ENCODE measurements around the gene SURF6. TPM values are rescaled to one million over a fixed set of nuclear protein-coding genes. Genes with fewer than 3 reads are reported as not detected.
A peak's percentile ranks its signal among the peaks of the same experiment; 100 is the strongest.

The SURF6 gene
- 10 to 100 TPM; 20.8 to 37.9 TPM for total RNA-seq

- H3K27ac ChIP-seq: peak within 1 kb of the TSS; percentile 2 to 79 (median 66)
- H3K27me3 ChIP-seq: no peaks in the 10 kb centered on the region
- intact Hi-C loops (cut with DNase I): loop anchor here (10.0 kb wide), 2 partner anchors 149 to 301 kb away; partner anchors contain the start of gene GTF3C5
- WGBS, 2 donors: 3% methylated on average over 26 to 70 of the region's 70 CpGs
- H3K4me3 ChIP-seq: peak within 1 kb of the TSS; percentile 91 to 99
- ATAC-seq: peak; percentile 98
- peak; percentile 88 to 92 (median 91) for DNase-seq
- peaks cover 23 to 27% of the 10 kb centered on the region in 2 donors for H3K36me3 ChIP-seq (replicated peaks in 1 of 2; ENCODE audit: insufficient read depth in 1 of 2, low read depth in 2 of 2)
- peak in 3 of 7 experiments; percentile 4 to 37 (median 31) for TF ChIP-seq CTCF (IDR thresholded peaks at IDR 0.05)
- TF ChIP-seq POLR2A (IDR thresholded peaks at IDR 0.05): peak; percentile 50 to 69 (median 66)
- H3K9me3 ChIP-seq: no peaks in the 10 kb centered on the region
- H3K4me1 ChIP-seq: peaks cover 24% of the 10 kb centered on the region
These were observed at the start of gene SURF6 for GRCh38 chr9:133335924-133336811. Gene SURF6 (minus strand): TSS chr9:133336188. CDS start chr9:133336132, 56 bp downstream.

GRCh38 chr9:133385452-133385851 lies 49.5 kb upstream of the SURF6 start:
- H3K4me3 ChIP-seq: no peak overlapping the region
- no peak overlapping the region for H3K27ac ChIP-seq
- H3K9me3 ChIP-seq: no peaks in the 10 kb centered on the region
- no peaks in the 10 kb centered on the region for H3K4me1 ChIP-seq
- intact Hi-C loops (cut with DNase I): no loop called here
- ATAC-seq (no peak), DNase-seq (no peak)
- no peaks in the 10 kb centered on the region for H3K27me3 ChIP-seq
- H3K36me3 ChIP-seq (replicated peaks in 1 of 2; ENCODE audit: insufficient read depth in 1 of 2, low read depth in 2 of 2): no peaks in the 10 kb centered on the region
- whole genome bisulfite sequencing, 2 donors: 86 to 89% methylated on average over 11 to 14 of the region's 14 CpGs
- no peak for TF ChIP-seq CTCF (IDR thresholded peaks at IDR 0.05)

GRCh38 chr9:133384736-133385321 lies 48.8 kb upstream of the SURF6 start:
- ATAC-seq: no peak
- WGBS, 2 donors: 70 to 74% methylated on average over 15 to 17 of the region's 17 CpGs

GRCh38 chr9:133383438-133383837 lies 47.5 kb upstream of the SURF6 start:
- TF ChIP-seq CTCF (IDR thresholded peaks at IDR 0.05): no peak
- no peaks in the 10 kb centered on the region for H3K4me1 ChIP-seq
- intact Hi-C loops (cut with DNase I): no loop called here
- no peak for ATAC-seq
- no peaks in the 10 kb centered on the region for H3K9me3 ChIP-seq
- no peak overlapping the region for H3K27ac ChIP-seq
- 91 to 95% methylated on average over 3 of the region's 3 CpGs for WGBS, 2 donors
- H3K4me3 ChIP-seq: no peak overlapping the region
- no peaks in the 10 kb centered on the region for H3K27me3 ChIP-seq
- DNase-seq: no peak
- H3K36me3 ChIP-seq (replicated peaks in 1 of 2; ENCODE audit: insufficient read depth in 1 of 2, low read depth in 2 of 2): no peaks in the 10 kb centered on the region

More at GRCh38 chr9:133384736-133385321, 48.8 kb upstream of the SURF6 start:
- Histone ChIP-seq H3K27me3 (no peaks in the 10 kb centered on the region), H3K27ac (no peak overlapping the region), H3K4me1 (no peaks in the 10 kb centered on the region), H3K36me3 (replicated peaks in 1 of 2; ENCODE audit: insufficient read depth in 1 of 2, low read depth in 2 of 2) (no peaks in the 10 kb centered on the region), H3K4me3 (no peak overlapping the region), H3K9me3 (no peaks in the 10 kb centered on the region)
- no peak for DNase-seq
- intact Hi-C loops (cut with DNase I): no loop called here
- TF ChIP-seq CTCF (IDR thresholded peaks at IDR 0.05) (no peak), POLR2A (IDR thresholded peaks at IDR 0.05) (no peak)

Data from body of pancreas (tissue), 4 donors.